Islet of Langerhans (tissue), 1 donor: ENCODE measurements around the gene LHFPL3.

Experiments
- FAIRE-seq: peaks from one replicate; lab custom pipeline; 2011; peaks lifted over from hg19 to GRCh38; lab: Jason Lieb, UNC

The LHFPL3 gene

GRCh38 chr7:104371216-104371979, 43.0 kb downstream of the LHFPL3 start:
- FAIRE-seq: no peak

GRCh38 chr7:104371980-104372357, 43.6 kb downstream of the LHFPL3 start:
- no peak for FAIRE-seq

- no peak for FAIRE-seq
These were observed 54.2 kb downstream of the LHFPL3 start for GRCh38 chr7:104382616-104383015.

GRCh38 chr7:104386943-104387342, 58.5 kb downstream of the LHFPL3 start:
- no peak for FAIRE-seq

GRCh38 chr7:104388222-104388621, 59.8 kb downstream of the LHFPL3 start:
- no peak for FAIRE-seq

GRCh38 chr7:104395162-104395561, 66.8 kb downstream of the LHFPL3 start:
- no peak for FAIRE-seq

- FAIRE-seq: no peak
These were observed 69.0 kb downstream of the LHFPL3 start for GRCh38 chr7:104397442-104397841.

- FAIRE-seq: no peak
These were observed 80.0 kb downstream of the LHFPL3 start for GRCh38 chr7:104408371-104408770.

- FAIRE-seq: no peak
These were observed 82.3 kb downstream of the LHFPL3 start for GRCh38 chr7:104410742-104411141.

- FAIRE-seq: no peak
These were observed 84.5 kb downstream of the LHFPL3 start for GRCh38 chr7:104412911-104413310.

- FAIRE-seq: no peak
These were observed 85.8 kb downstream of the LHFPL3 start for GRCh38 chr7:104414216-104414615.

GRCh38 chr7:104415700-104416099, 87.3 kb downstream of the LHFPL3 start:
- FAIRE-seq: no peak

GRCh38 chr7:104416866-104417393, 88.5 kb downstream of the LHFPL3 start:
- no peak for FAIRE-seq

- FAIRE-seq: no peak
These were observed 103.5 kb downstream of the LHFPL3 start for GRCh38 chr7:104431930-104432329.

- FAIRE-seq: no peak
These were observed 105.7 kb downstream of the LHFPL3 start for GRCh38 chr7:104434129-104434528.

- no peak for FAIRE-seq
These were observed 114.1 kb downstream of the LHFPL3 start for GRCh38 chr7:104442481-104442880.

- FAIRE-seq: no peak
These were observed 115.6 kb downstream of the LHFPL3 start for GRCh38 chr7:104444017-104444416.

- no peak for FAIRE-seq
These were observed 117.0 kb downstream of the LHFPL3 start for GRCh38 chr7:104445393-104445792.

GRCh38 chr7:104450861-104451260, 122.5 kb downstream of the LHFPL3 start:
- no peak for FAIRE-seq

- no peak for FAIRE-seq
These were observed 124.8 kb downstream of the LHFPL3 start for GRCh38 chr7:104453190-104453589.

GRCh38 chr7:104458875-104459274, 130.5 kb downstream of the LHFPL3 start:
- FAIRE-seq: no peak

GRCh38 chr7:104469166-104469820, 140.9 kb downstream of the LHFPL3 start:
- no peak for FAIRE-seq

GRCh38 chr7:104480529-104480928, 152.1 kb downstream of the LHFPL3 start:
- FAIRE-seq: no peak
